HepG2 (cell line): Measurements from ENCODE around the gene SHQ1. TPM values are rescaled to one million over a fixed set of nuclear protein-coding genes. Genes with fewer than 3 reads are reported as not detected.

Experiments used
- BORCS8-MEF2B ChIP-seq: sonication (generic); formaldehyde crosslinking; IDR thresholded peaks from 2 replicates; pipeline ENCODE4 v1.8.0; 2022; ENCODE audit warnings: mild to moderate bottlenecking, missing genetic modification reagents
- CREM ChIP-seq, 2 experiments: sonication (generic) in 1 of 2; formaldehyde crosslinking in 1 of 2; IDR thresholded peaks; 2 replicates each; pipeline versions ENCODE4 v1.4.0 to v1.6.1; 2016 to 2020; ENCODE audit warnings: antibody characterized with exemption in 1 of 2, mild to moderate bottlenecking in 1 of 2, missing genetic modification reagents in 1 of 2
- FOXA1 ChIP-seq, 2 experiments: fragments of 450-650 bp in 1 of 2; sonication (generic) in 1 of 2; formaldehyde crosslinking in 1 of 2; IDR thresholded peaks; 2 replicates each; pipeline versions ENCODE4 v1.4.0 to v1.6.1; 2016 to 2020; ENCODE audit warnings: missing genetic modification reagents in 1 of 2
- MAFG ChIP-seq: sonication (generic); formaldehyde crosslinking; IDR thresholded peaks from 2 replicates; pipeline ENCODE4 v1.5.1; 2020; ENCODE audit warnings: mild to moderate bottlenecking, missing genetic modification reagents
- PCBP1 ChIP-seq: fragments of 200-400 bp; formaldehyde crosslinking; IDR thresholded peaks from 2 replicates; pipeline ENCODE4 v1.6.1; 2017; ENCODE audit warnings: mild to moderate bottlenecking, low read depth, low read length, borderline replicate concordance
- PITX1 ChIP-seq: sonication (generic); formaldehyde crosslinking; IDR thresholded peaks from 2 replicates; pipeline ENCODE4 v1.5.1; 2020; ENCODE audit warnings: mild to moderate bottlenecking, missing genetic modification reagents
- RBM22 ChIP-seq: fragments of 200-400 bp; formaldehyde crosslinking; optimal IDR thresholded peaks from 2 replicates; pipeline ENCODE3; 2017; ENCODE audit warnings: mild to moderate bottlenecking, low read length, moderate library complexity
- RFXANK ChIP-seq: IDR thresholded peaks from 2 replicates; pipeline ENCODE4 v1.6.1; 2016
- SP5 ChIP-seq: IDR thresholded peaks from 2 replicates; pipeline ENCODE4 v1.6.1; 2016; ENCODE audit warnings: low read depth, borderline replicate concordance
- SRSF9 ChIP-seq: fragments of 200-400 bp; formaldehyde crosslinking; IDR thresholded peaks from 2 replicates; pipeline ENCODE4 v1.6.1; 2018; ENCODE audit warnings: borderline replicate concordance, mild to moderate bottlenecking, low read depth, low read length; ENCODE audit not compliant: insufficient read depth, poor library complexity, severe bottlenecking
- SSRP1 ChIP-seq: IDR thresholded peaks from 2 replicates; pipeline ENCODE4 v1.6.1; 2016; ENCODE audit warnings: control low read depth
- TAF15 ChIP-seq: fragments of 200-400 bp; formaldehyde crosslinking; IDR thresholded peaks from one replicate; pipeline ENCODE4 v1.6.1; 2018; ENCODE audit warnings: mild to moderate bottlenecking, low read depth, low read length; ENCODE audit not compliant: poor library complexity, severe bottlenecking
- THAP11 ChIP-seq: IDR thresholded peaks from 2 replicates; pipeline ENCODE4 v1.6.1; 2016; ENCODE audit warnings: missing biosample characterization, missing genetic modification reagents
- TMF1 ChIP-seq: sonication (generic); formaldehyde crosslinking; IDR thresholded peaks from 2 replicates; pipeline ENCODE4 v1.8.1; 2022; ENCODE audit warnings: low read depth, missing genetic modification reagents
- ZBTB7A ChIP-seq: sonication (generic); formaldehyde crosslinking; IDR thresholded peaks from 2 replicates; pipeline ENCODE4 v1.8.0; 2022; ENCODE audit warnings: mild to moderate bottlenecking, missing genetic modification reagents
- ZNF260 ChIP-seq: sonication (generic); formaldehyde crosslinking; IDR thresholded peaks from 2 replicates; pipeline ENCODE4 v1.4.0; 2020; ENCODE audit warnings: missing genetic modification reagents, low read depth, mild to moderate bottlenecking, borderline replicate concordance
- ZNF7 ChIP-seq: IDR thresholded peaks from 2 replicates; pipeline ENCODE4 v1.6.1; 2016; ENCODE audit warnings: missing biosample characterization, missing genetic modification reagents
- ZNF816 ChIP-seq: sonication (generic); formaldehyde crosslinking; IDR thresholded peaks from 2 replicates; pipeline ENCODE4 v1.8.0; 2022; ENCODE audit warnings: missing genetic modification reagents, mild to moderate bottlenecking, borderline replicate concordance
- ZSCAN21 ChIP-seq: sonication (generic); formaldehyde crosslinking; IDR thresholded peaks from 2 replicates; pipeline ENCODE4 v1.8.0; 2022; ENCODE audit warnings: mild to moderate bottlenecking, missing genetic modification reagents, moderate library complexity, borderline replicate concordance
- ZSCAN30 ChIP-seq: sonication (generic); formaldehyde crosslinking; IDR thresholded peaks from 2 replicates; pipeline ENCODE4 v1.5.0; 2020; ENCODE audit warnings: mild to moderate bottlenecking, missing genetic modification reagents
- polyA plus RNA-seq, 8 experiments: library from polyadenylated mRNA; depleted of rRNA in 3 of 8; stranded (reverse) in 7 of 8; unstranded in 1 of 8; fragments of >200 nt; fragmentation: Illumina TruSeq in 4 of 8; extraction: Trizol in 4 of 8; gene quantifications; 2 replicates each; pipeline versions ENCODE4 v1.2.1 to v1.2.3, GENCODE V29; 2011 to 2016; ENCODE audit warnings: low read depth in 4 of 8, missing spikeins in 1 of 8, mixed read lengths in 1 of 8; ENCODE audit not compliant: insufficient read depth in 1 of 8
- total RNA-seq, 5 experiments: library from RNA; depleted of rRNA; stranded (reverse); fragments of >200 nt; fragmentation: Illumina TruSeq; extraction: Trizol; gene quantifications; 2 replicates each; pipeline ENCODE4 v1.2.3, GENCODE V29; 2016; ENCODE audit warnings: low read depth in 1 of 5
- TF ChIP-seq, protein P1 (sequence below): sonication (generic); formaldehyde crosslinking; IDR thresholded peaks from 2 replicates; pipeline ENCODE4 v1.4.0; 2020; ENCODE audit warnings: mild to moderate bottlenecking, missing genetic modification reagents
- TF ChIP-seq, protein P2 (sequence below): sonication (generic); formaldehyde crosslinking; IDR thresholded peaks from 2 replicates; pipeline ENCODE4 v1.4.0; 2020; ENCODE audit warnings: missing genetic modification reagents
- TF ChIP-seq, protein P3 (sequence below): sonication (generic); formaldehyde crosslinking; IDR thresholded peaks from 2 replicates; pipeline ENCODE4 v1.8.0; 2022; ENCODE audit warnings: missing genetic modification reagents, mild to moderate bottlenecking, borderline replicate concordance
- TF ChIP-seq, protein P4 (sequence below): sonication (generic); formaldehyde crosslinking; conservative IDR thresholded peaks from 2 replicates; pipeline ENCODE4 v1.4.0; 2020; ENCODE audit warnings: mild to moderate bottlenecking, missing genetic modification reagents, moderate library complexity

SHQ1 gene
- total and polyA plus RNA-seq, 2 of the 13 experiments (the other 11 are each of a cell fraction or from before 2014, with no cell fraction given): 5.5 to 20.3 TPM

DNA sequence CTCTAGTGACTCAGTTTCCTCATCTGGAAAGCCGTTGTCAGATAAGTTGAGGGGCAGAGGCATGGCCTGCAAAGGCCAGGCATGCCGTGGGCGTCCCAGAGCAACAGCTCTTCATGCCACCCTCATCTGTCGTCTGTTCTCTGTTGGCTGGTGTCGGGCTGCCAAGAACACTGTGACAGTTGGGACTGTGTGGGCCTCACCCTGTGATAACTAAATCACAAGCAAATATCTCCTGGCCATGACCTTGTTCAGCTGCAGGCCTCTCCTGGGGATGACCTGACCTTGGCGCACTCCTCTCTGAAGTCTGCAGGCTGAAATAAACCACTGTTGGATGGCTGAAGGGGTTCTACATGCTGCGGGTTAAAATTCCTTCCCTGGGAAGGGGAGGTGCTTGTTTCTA lies 145.9 kb downstream of the SHQ1 start (continued):
- peak; percentile 37; the same call in 1 of the 2 replicates for TF ChIP-seq ZSCAN21
- TF ChIP-seq ZSCAN30: no peak
- TF ChIP-seq ZNF7 (CRISPR knock-in tag): no peak
- TF ChIP-seq, protein P1, sequence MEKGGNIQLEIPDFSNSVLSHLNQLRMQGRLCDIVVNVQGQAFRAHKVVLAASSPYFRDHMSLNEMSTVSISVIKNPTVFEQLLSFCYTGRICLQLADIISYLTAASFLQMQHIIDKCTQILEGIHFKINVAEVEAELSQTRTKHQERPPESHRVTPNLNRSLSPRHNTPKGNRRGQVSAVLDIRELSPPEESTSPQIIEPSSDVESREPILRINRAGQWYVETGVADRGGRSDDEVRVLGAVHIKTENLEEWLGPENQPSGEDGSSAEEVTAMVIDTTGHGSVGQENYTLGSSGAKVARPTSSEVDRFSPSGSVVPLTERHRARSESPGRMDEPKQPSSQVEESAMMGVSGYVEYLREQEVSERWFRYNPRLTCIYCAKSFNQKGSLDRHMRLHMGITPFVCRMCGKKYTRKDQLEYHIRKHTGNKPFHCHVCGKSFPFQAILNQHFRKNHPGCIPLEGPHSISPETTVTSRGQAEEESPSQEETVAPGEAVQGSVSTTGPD (CRISPR knock-in tag): no peak
- TF ChIP-seq, protein P2, sequence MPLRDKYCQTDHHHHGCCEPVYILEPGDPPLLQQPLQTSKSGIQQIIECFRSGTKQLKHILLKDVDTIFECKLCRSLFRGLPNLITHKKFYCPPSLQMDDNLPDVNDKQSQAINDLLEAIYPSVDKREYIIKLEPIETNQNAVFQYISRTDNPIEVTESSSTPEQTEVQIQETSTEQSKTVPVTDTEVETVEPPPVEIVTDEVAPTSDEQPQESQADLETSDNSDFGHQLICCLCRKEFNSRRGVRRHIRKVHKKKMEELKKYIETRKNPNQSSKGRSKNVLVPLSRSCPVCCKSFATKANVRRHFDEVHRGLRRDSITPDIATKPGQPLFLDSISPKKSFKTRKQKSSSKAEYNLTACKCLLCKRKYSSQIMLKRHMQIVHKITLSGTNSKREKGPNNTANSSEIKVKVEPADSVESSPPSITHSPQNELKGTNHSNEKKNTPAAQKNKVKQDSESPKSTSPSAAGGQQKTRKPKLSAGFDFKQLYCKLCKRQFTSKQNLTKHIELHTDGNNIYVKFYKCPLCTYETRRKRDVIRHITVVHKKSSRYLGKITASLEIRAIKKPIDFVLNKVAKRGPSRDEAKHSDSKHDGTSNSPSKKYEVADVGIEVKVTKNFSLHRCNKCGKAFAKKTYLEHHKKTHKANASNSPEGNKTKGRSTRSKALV: no peak
- no peak for TF ChIP-seq SSRP1
- peak; percentile 90 for TF ChIP-seq PITX1 (CRISPR knock-in tag)
- TF ChIP-seq ZNF816 (CRISPR knock-in tag): no peak
- TF ChIP-seq THAP11 (CRISPR knock-in tag): no peak
- no peak for TF ChIP-seq SRSF9
- TF ChIP-seq ZNF260 (CRISPR knock-in tag): no peak
- no peak for TF ChIP-seq SP5 (CRISPR knock-in tag)
- no peak for TF ChIP-seq TAF15
- no peak for TF ChIP-seq MAFG (CRISPR knock-in tag)
- no peak for TF ChIP-seq RBM22
- TF ChIP-seq PCBP1: no peak
- TF ChIP-seq CREM (IDR thresholded peaks at IDR 0.05): no peak
- no peak for TF ChIP-seq CREM (CRISPR knock-in tag; IDR thresholded peaks at IDR 0.05)
- no peak for TF ChIP-seq ZBTB7A
- no peak for TF ChIP-seq RFXANK (CRISPR knock-in tag)
- no peak for TF ChIP-seq FOXA1 (IDR thresholded peaks at IDR 0.05)
- TF ChIP-seq FOXA1 (CRISPR knock-in tag; IDR thresholded peaks at IDR 0.05): peak; percentile 51; the same call in 1 of the 2 replicates
- TF ChIP-seq BORCS8-MEF2B (CRISPR knock-in tag): 0 out of 2 replicates have a peak, but pooled peaks have one; percentile 26
- TF ChIP-seq, protein P3, sequence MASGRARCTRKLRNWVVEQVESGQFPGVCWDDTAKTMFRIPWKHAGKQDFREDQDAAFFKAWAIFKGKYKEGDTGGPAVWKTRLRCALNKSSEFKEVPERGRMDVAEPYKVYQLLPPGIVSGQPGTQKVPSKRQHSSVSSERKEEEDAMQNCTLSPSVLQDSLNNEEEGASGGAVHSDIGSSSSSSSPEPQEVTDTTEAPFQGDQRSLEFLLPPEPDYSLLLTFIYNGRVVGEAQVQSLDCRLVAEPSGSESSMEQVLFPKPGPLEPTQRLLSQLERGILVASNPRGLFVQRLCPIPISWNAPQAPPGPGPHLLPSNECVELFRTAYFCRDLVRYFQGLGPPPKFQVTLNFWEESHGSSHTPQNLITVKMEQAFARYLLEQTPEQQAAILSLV (CRISPR knock-in tag): no peak
- no peak for TF ChIP-seq TMF1
- TF ChIP-seq, protein P4, sequence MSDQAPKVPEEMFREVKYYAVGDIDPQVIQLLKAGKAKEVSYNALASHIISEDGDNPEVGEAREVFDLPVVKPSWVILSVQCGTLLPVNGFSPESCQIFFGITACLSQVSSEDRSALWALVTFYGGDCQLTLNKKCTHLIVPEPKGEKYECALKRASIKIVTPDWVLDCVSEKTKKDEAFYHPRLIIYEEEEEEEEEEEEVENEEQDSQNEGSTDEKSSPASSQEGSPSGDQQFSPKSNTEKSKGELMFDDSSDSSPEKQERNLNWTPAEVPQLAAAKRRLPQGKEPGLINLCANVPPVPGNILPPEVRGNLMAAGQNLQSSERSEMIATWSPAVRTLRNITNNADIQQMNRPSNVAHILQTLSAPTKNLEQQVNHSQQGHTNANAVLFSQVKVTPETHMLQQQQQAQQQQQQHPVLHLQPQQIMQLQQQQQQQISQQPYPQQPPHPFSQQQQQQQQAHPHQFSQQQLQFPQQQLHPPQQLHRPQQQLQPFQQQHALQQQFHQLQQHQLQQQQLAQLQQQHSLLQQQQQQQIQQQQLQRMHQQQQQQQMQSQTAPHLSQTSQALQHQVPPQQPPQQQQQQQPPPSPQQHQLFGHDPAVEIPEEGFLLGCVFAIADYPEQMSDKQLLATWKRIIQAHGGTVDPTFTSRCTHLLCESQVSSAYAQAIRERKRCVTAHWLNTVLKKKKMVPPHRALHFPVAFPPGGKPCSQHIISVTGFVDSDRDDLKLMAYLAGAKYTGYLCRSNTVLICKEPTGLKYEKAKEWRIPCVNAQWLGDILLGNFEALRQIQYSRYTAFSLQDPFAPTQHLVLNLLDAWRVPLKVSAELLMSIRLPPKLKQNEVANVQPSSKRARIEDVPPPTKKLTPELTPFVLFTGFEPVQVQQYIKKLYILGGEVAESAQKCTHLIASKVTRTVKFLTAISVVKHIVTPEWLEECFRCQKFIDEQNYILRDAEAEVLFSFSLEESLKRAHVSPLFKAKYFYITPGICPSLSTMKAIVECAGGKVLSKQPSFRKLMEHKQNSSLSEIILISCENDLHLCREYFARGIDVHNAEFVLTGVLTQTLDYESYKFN: peak; percentile 51
